D341Med (cell line): ENCODE measurements around the gene VPS8.
A peak's percentile ranks its signal among the peaks of the same experiment; 100 is the strongest.

Experiments used
- DNase-seq: peaks from one replicate; pipeline ENCODE4 v3.0.0; 2012; ENCODE audit warnings: low spot score

VPS8 gene, protein sequence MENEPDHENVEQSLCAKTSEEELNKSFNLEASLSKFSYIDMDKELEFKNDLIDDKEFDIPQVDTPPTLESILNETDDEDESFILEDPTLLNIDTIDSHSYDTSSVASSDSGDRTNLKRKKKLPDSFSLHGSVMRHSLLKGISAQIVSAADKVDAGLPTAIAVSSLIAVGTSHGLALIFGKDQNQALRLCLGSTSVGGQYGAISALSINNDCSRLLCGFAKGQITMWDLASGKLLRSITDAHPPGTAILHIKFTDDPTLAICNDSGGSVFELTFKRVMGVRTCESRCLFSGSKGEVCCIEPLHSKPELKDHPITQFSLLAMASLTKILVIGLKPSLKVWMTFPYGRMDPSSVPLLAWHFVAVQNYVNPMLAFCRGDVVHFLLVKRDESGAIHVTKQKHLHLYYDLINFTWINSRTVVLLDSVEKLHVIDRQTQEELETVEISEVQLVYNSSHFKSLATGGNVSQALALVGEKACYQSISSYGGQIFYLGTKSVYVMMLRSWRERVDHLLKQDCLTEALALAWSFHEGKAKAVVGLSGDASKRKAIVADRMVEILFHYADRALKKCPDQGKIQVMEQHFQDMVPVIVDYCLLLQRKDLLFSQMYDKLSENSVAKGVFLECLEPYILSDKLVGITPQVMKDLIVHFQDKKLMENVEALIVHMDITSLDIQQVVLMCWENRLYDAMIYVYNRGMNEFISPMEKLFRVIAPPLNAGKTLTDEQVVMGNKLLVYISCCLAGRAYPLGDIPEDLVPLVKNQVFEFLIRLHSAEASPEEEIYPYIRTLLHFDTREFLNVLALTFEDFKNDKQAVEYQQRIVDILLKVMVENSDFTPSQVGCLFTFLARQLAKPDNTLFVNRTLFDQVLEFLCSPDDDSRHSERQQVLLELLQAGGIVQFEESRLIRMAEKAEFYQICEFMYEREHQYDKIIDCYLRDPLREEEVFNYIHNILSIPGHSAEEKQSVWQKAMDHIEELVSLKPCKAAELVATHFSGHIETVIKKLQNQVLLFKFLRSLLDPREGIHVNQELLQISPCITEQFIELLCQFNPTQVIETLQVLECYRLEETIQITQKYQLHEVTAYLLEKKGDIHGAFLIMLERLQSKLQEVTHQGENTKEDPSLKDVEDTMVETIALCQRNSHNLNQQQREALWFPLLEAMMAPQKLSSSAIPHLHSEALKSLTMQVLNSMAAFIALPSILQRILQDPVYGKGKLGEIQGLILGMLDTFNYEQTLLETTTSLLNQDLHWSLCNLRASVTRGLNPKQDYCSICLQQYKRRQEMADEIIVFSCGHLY (N-terminal part only)

GRCh38 chr3:184811999-184812661 is at the start of gene VPS8:
Gene VPS8, plus strand, starts transcription at chr3:184812166. Its CDS starts 12,467 bp downstream, at chr3:184824633.
- DNase-seq: peak; percentile 99

GRCh38 chr3:184764191-184764590 is 47.8 kb upstream of the VPS8 start:
- no peak for DNase-seq

DNA sequence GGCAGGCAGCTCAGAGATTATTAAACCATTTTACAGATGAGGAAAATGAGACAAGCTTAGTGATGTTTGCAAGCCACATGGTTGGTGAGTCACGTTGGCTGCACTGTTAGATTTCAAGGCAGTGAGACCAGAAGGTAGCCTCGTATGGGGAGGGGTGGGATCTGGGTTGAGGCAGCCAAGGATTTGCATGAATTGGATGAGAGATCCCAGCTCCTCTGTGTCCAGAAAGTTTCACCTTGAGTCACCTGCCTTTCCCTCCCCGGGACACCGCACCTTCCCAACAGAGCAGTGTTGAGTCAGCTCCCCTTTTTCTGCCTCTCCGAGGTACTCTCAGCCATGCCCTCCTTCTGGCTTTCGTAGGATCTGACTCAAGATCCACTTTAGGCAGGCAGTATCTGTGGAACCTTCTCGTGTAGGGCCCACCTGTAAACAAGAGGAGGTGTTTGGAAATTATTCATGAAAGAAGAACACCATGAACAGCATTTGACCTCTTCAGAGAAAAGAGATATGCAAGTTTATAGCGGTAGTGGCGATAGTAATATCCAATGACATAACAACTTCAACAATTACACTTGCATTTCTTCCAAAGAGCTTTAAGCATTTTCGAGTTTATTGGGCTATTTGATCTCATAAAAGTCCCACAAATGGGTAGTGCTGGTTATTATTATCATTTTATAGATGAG is 46.8 kb upstream of the VPS8 start:
- DNase-seq: no peak

- no peak for DNase-seq
Observed at GRCh38 chr3:184765730-184766074, 46.3 kb upstream of the VPS8 start.

GRCh38 chr3:184766555-184767261 is 45.3 kb upstream of the VPS8 start:
- DNase-seq: no peak

DNA sequence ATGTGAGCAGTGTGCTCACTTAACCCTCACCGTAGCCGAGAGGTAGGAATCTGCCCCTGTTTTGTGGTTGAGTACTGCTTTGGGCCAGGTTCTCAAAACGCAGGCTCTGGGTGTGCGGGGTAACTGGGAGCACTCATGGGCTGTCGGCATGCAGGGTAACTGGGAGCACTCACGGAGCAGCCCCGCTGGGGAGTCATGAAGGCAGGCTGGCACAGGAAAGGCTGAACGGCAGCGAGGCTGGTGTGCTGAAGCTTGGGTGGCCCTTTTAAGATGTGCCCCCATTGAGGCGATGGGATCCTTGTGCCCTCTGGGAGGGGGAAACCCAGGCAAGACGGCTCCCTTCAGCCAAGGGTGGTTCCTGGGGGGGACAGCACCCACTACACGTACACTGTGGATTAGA is 44.6 kb upstream of the VPS8 start:
- no peak for DNase-seq

- DNase-seq: no peak
Observed at GRCh38 chr3:184769382-184770170, 42.4 kb upstream of the VPS8 start.

DNA sequence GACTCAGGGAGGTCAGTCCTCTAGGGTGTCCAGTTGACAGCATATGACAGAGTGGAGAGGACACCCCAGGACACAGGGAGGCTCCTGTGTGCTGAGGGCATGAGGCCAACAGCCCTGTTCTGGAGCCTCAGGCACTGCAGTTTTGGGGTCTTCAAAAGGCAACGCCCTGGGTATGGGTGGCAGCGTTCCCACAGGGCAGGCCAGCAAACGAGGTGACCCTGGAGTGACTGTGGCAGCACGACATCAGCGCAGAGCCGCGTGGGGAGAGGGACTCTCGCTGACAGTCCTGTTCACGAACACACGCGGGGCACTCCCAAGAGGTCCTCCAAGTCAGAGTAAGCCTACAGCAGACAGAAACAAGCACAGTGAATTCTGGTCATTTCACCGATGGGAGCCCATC is 41.4 kb upstream of the VPS8 start:
- no peak for DNase-seq

DNA sequence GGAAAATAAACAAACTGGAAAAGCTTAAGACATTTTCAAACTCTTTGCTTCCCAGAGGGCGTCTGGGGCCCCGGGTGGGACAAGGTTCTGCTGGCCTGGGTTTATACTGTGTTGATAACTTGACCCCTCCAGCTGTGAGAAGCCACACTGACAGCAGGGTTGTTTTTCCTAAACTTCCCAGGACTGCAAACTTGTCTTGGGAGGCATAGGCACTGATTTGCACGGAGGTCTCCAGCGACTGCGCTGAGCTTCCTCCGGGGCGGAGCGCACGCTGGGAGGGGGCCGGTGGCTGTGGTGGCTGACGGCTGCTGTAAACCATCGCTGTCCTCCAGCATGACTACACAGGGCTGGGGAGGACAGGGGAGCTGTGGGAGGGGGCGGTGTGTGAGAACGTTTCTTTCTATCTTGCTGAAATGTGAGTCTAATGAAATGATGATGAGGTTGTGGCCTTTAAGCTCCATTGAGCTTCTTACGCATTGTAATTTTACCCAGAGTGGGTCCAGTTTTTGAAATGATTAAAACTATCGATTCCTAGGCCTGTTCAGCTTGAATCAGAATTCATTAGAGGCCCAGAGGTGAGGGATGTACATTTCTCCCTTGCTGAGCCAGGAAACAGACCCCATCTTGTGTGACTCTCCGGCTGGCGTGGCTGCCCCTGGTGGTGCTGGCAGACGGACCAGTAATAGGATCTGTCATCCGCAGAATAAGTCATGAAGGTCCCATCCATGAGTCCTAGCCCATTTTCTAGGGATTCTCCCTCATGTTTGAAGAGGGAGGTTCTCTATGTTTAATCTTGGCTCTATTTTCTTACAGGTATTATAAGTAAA is 40.5 kb upstream of the VPS8 start:
- DNase-seq: no peak

GRCh38 chr3:184772667-184773272 is 39.2 kb upstream of the VPS8 start:
- no peak for DNase-seq

DNA sequence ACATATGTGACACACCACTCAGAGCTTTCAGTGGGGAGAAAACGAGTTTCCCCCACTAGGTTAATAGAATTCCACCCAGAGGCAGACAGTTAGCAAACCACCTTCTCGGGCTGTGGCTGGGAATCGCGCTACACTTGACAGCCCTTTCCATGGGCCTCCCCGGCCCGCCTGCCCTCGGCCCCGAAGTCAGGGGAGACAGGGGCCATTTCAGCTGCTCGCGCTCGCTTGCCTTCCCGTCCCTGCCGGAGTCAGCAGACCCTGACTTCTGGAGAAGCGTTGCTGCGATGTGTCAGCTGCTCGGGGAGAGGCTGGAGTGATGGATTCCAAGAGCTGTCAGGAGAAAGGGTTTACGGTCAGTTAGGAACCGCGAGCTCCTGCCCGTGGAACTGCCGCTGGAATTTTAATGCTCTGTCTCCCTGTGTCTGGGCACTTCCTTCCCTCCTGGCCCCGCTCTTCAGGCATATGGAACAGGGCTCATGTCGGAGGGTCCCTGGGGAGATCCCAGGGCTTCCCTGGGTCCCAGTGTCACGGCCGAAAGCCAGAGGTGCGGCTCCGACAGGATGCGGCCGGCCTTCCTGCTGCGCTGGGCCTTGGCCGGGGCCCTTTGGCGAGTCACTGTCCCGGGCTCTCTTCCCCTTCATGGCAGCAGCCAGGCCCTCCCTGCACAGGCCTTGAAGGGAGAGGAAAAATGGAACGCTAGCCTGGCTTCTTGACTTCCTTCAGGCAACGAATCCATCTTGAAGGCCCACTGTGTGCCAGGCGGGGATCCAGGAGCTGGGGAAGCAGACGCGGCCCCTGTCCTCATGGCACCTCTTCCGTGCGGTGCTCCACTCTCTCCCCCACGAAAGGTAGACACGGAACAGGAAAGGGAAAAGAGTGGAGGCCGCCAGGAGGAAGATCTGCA is 38.4 kb upstream of the VPS8 start:
- no peak for DNase-seq

GRCh38 chr3:184776916-184777315 is 35.0 kb upstream of the VPS8 start:
- no peak for DNase-seq

- peak; percentile 86 for DNase-seq
Observed at GRCh38 chr3:184777566-184778356, 34.2 kb upstream of the VPS8 start.

DNA sequence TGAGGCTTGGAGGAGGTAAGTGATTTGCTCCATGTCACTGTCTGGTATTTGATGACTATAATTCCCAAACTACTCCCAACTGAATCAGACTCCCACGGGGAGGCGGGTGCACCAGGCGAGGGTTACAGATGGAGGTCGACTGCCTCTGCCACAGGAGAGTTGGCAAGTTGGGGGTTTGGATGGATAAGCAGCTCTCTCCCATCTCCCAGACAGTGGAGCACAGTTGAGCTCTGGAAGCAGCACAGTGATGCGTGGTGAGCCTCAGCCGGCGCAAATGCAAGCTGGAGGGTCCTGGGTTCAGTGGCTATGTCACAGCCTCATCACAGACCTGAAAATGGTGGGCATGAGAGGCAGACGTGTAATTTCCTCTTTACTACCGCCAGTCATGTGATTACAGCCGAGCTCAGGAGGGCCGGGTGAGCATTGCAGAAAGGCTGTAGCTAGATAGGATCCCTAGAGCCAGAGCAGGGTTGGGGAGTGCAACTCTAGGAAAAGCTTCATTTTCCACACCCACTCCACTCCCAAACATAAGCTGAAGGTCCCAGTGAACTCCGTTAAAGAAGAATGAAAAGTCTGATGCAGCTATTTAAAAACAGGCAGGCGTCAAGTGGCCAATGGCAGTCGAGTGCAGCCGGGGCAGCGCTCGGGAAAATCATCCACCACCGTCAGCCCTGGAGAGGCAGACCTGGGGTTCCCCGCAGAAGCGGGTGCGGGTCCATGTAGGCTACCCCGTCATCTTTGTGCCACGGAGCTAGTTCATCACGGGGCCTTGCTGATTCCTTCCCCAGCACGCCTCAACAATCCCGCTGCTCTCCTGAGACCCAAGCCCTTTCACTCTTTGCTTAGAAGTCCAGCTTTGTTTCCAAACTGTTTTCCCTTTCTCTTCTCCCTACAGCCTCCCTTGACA is 33.3 kb upstream of the VPS8 start:
- no peak for DNase-seq

- no peak for DNase-seq
Observed at GRCh38 chr3:184780981-184781515, 30.9 kb upstream of the VPS8 start.
